NB4 (cell line): ENCODE measurements around the gene ODAD3.
"Not testable (repeated sequence)": the region's sequence is repeated elsewhere in the genome, so short reads cannot be mapped to it uniquely, and the experiment has no call there.

ENCODE experiments used
- CTCF ChIP-seq: IDR thresholded peaks from one replicate; pipeline ENCODE4 v1.5.1; 2012; ENCODE audit warnings: low read depth, low read length
- POLR2A ChIP-seq: IDR thresholded peaks from 2 replicates; pipeline ENCODE4 v1.6.1; 2011; ENCODE audit warnings: mild to moderate bottlenecking; ENCODE audit not compliant: insufficient read length; ENCODE audit errors: extremely low read depth
- TF ChIP-seq, protein P1 (sequence below): IDR thresholded peaks from 2 replicates; pipeline ENCODE4 v1.6.1; 2011; ENCODE audit warnings: low read depth, low read length

DNA sequence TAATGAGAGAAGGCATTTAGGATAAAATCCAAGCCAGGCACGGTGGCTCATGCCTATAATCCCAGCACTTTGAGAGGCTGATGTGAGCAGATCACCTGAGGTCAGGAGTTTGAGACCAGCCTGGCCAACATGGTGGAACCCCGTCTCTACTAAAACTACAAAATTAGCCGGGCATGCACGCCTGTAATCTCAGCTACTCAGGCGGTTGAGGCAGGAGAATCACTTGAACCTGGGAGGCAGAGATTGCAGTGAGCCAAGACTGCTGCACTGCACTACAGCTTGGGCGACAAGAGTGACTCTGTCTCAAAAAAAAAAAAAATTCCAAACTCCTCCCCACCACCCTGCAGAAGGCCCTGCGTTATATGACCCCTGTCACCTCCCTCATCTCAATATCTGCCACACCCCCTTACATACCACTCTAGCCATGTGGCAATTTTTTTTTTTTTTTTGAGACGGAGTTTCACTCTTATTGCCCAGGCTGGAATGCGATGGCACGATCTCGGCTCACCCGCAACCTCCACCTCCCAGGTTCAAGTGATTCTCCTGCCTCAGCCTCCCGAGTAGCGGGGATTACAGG, 55.6 kb downstream of the ODAD3 start:
- TF ChIP-seq CTCF, POLR2A: not testable (repeated sequence)
- TF ChIP-seq, protein P1, sequence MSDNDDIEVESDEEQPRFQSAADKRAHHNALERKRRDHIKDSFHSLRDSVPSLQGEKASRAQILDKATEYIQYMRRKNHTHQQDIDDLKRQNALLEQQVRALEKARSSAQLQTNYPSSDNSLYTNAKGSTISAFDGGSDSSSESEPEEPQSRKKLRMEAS = not testable (repeated sequence)
